PC-9 (cell line): Measurements from ENCODE around the gene PHF21B. TPM values are rescaled to one million over a fixed set of nuclear protein-coding genes. Genes with fewer than 3 reads are reported as not detected.

ENCODE experiments used
- BruUV-seq: library from RNA; stranded (reverse); fragments of 400-500 nt; replicated peaks from 2 replicates; lab custom pipeline; 2021; lab: Mats Ljungman, UMichigan
- CTCF ChIA-PET: fragments of 300-600 bp; sonication (Branson Sonifier 250); formaldehyde crosslinking; loops from one replicate; lab custom pipeline; 2022; ENCODE audit warnings: antibody characterized with exemption; lab: Charles Lee
- POLR2A ChIA-PET: fragments of 300-600 bp; sonication (Branson Sonifier 250); formaldehyde crosslinking; loops from one replicate; lab custom pipeline; 2022; ENCODE audit warnings: antibody characterized with exemption; ENCODE audit not compliant: unreplicated experiment; lab: Charles Lee
- DNase-seq, 2 experiments: peaks; one replicate each; pipeline versions ENCODE4 v3.0.0 to v3.0.0-alpha.2; 2015 to 2022; ENCODE audit warnings: mixed read lengths in 1 of 2
- H2AFZ ChIP-seq: fragments of 200-600 bp; sonication (generic); 2 replicates; pipeline ENCODE4 v1.8.1; 2017; ENCODE audit warnings: antibody characterized with exemption
- H3F3A ChIP-seq: fragments of 200-600 bp; sonication (generic); 2 replicates; pipeline ENCODE4 v1.8.1; 2017; ENCODE audit warnings: antibody characterized with exemption, mild to moderate bottlenecking, low read depth; ENCODE audit not compliant: insufficient read depth
- H3K27ac ChIP-seq: fragments of 200-600 bp; sonication (generic); 2 replicates; pipeline ENCODE4 v1.6.1; 2016; ENCODE audit warnings: mixed run types
- H3K27me3 ChIP-seq: fragments of 200-600 bp; sonication (generic); 2 replicates; pipeline ENCODE4 v1.6.1; 2016; ENCODE audit warnings: low read depth, mixed run types; ENCODE audit not compliant: insufficient read depth
- H3K36me3 ChIP-seq: fragments of 200-600 bp; sonication (generic); 2 replicates; pipeline ENCODE4 v1.6.1; 2016; ENCODE audit warnings: low read depth, mixed run types
- H3K4me1 ChIP-seq: fragments of 200-600 bp; sonication (generic); replicated peaks from 2 replicates; pipeline ENCODE4 v1.6.1; 2016; ENCODE audit warnings: mixed run types; ENCODE audit not compliant: insufficient read depth
- H3K4me2 ChIP-seq: fragments of 200-600 bp; sonication (generic); 2 replicates; pipeline ENCODE4 v1.6.1; 2017; ENCODE audit warnings: mixed run types
- H3K4me3 ChIP-seq: fragments of 200-600 bp; sonication (generic); 2 replicates; pipeline ENCODE4 v1.6.1; 2016; ENCODE audit warnings: mixed run types
- H3K79me2 ChIP-seq: fragments of 200-600 bp; sonication (generic); 2 replicates; pipeline ENCODE4 v1.6.1; 2017; ENCODE audit warnings: low read depth, mixed run types
- H3K9me2 ChIP-seq: fragments of 200-600 bp; sonication (generic); 2 replicates; pipeline ENCODE4 v1.8.1; 2017; ENCODE audit warnings: mild to moderate bottlenecking; ENCODE audit not compliant: insufficient read depth
- H3K9me3 ChIP-seq: fragments of 200-600 bp; sonication (generic); 2 replicates; pipeline ENCODE4 v1.8.1; 2016; ENCODE audit warnings: low read depth; ENCODE audit not compliant: insufficient read depth
- H4K20me1 ChIP-seq: fragments of 200-600 bp; sonication (generic); 2 replicates; pipeline ENCODE4 v1.8.1; 2017; ENCODE audit not compliant: insufficient read depth
- EZH2 ChIP-seq: fragments of 200-600 bp; sonication (generic); IDR thresholded peaks from 2 replicates; pipeline ENCODE4 v1.8.0; 2017; ENCODE audit warnings: antibody characterized with exemption, low read depth
- intact Hi-C: fragments of 100-400 bp; cut with micrococcal nuclease; formaldehyde crosslinking; loops from one replicate; pipeline ENCODE4 v1.10.0; 2022; ENCODE audit not compliant: unreplicated experiment
- total RNA-seq: library from RNA; stranded (reverse); gene quantifications from 2 replicates; pipeline ENCODE4 v1.2.3, GENCODE V29; 2021
- TF ChIP-seq, protein P1 (sequence below): fragments of 200-600 bp; sonication (generic); conservative IDR thresholded peaks from 2 replicates; pipeline ENCODE4 v1.6.1; 2017; ENCODE audit warnings: mixed run types, antibody characterized with exemption, mild to moderate bottlenecking, moderate library complexity

PHF21B gene
- total RNA-seq, 1 experiment from 2014 or later, result not detected

- ChIA-PET POLR2A (interaction anchor here (0.6 kb wide), 1 partner anchor 540 kb away, joined by 5 read pairs; no protein-coding TSS in a partner anchor), CTCF (no interaction called here)
- peak overlapping the region; percentile 47; the same call in 1 of the 2 replicates for H3K4me3 ChIP-seq
- no peaks in the 10 kb centered on the region for H3K9me2 ChIP-seq
- H3K36me3 ChIP-seq, result no peaks in the 10 kb centered on the region
- no peaks in the 10 kb centered on the region; the same call in 1 of the 2 replicates for H4K20me1 ChIP-seq
- H2AFZ ChIP-seq, result no peak overlapping the region
- no peak for DNase-seq
- no peak overlapping the region for H3K27ac ChIP-seq
- no peaks in the 10 kb centered on the region for H3K9me3 ChIP-seq
- H3K4me1 ChIP-seq, result no peaks in the 10 kb centered on the region
- H3K27me3 ChIP-seq, result peaks cover 32% of the 10 kb centered on the region
- BruUV-seq, result no TSS peak
- intact Hi-C loops, result no loop called here
- H3K79me2 ChIP-seq, result no peaks in the 10 kb centered on the region
- TF ChIP-seq, protein P1, sequence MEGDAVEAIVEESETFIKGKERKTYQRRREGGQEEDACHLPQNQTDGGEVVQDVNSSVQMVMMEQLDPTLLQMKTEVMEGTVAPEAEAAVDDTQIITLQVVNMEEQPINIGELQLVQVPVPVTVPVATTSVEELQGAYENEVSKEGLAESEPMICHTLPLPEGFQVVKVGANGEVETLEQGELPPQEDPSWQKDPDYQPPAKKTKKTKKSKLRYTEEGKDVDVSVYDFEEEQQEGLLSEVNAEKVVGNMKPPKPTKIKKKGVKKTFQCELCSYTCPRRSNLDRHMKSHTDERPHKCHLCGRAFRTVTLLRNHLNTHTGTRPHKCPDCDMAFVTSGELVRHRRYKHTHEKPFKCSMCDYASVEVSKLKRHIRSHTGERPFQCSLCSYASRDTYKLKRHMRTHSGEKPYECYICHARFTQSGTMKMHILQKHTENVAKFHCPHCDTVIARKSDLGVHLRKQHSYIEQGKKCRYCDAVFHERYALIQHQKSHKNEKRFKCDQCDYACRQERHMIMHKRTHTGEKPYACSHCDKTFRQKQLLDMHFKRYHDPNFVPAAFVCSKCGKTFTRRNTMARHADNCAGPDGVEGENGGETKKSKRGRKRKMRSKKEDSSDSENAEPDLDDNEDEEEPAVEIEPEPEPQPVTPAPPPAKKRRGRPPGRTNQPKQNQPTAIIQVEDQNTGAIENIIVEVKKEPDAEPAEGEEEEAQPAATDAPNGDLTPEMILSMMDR, result no peak
- no peak for TF ChIP-seq EZH2
- H3F3A ChIP-seq, result peaks cover 6% of the 10 kb centered on the region; the same call in 1 of the 2 replicates
- peak overlapping the region; percentile 63 for H3K4me2 ChIP-seq
These were observed 827 bp downstream of the PHF21B start for GRCh38 chr22:45008751-45009605.

DNA sequence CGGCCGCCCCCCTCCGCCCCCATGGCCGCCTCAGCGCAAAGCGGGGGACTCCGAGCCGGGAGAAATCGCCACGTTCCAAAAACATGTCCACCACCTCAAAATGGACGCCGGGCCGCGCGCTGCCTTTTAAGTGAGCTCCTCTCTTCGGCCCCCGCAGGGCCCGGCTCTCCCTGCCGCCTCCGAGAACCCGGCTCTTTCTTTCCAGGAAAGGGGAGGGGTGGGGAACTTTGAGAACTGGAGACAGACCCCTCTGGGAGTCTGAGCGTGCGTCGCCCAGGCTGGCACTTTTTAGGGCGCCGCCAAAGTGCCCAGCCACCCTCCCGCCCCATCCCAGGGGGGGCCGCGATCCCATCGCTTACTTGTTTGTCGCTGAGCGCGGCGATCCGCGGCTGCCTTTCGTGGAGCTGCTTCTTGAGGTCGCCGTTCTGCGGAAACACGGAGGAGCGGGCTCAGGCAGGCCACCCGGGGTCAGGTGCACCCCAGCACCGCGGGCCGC is 1.6 kb downstream of the PHF21B start:
- Histone ChIP-seq H3K27ac (no peak overlapping the region), H3K4me2 (no peak overlapping the region), H2AFZ (no peak overlapping the region), H3F3A (peaks cover 6% of the 10 kb centered on the region; the same call in 1 of the 2 replicates), H3K4me3 (no peak overlapping the region), H3K9me2 (no peaks in the 10 kb centered on the region), H3K4me1 (no peaks in the 10 kb centered on the region), H4K20me1 (no peaks in the 10 kb centered on the region; the same call in 1 of the 2 replicates), H3K36me3 (no peaks in the 10 kb centered on the region), H3K27me3 (peaks cover 28% of the 10 kb centered on the region), H3K9me3 (no peaks in the 10 kb centered on the region), H3K79me2 (no peaks in the 10 kb centered on the region)
- ChIA-PET CTCF (interaction anchor here (0.6 kb wide), 1 partner anchor 129 kb away, joined by 4 read pairs; no protein-coding TSS in a partner anchor), POLR2A (interaction anchor here (0.6 kb wide), 2 partner anchors 37 to 51 kb away, joined by 4 to 5 read pairs; no protein-coding TSS in a partner anchor)
- TF ChIP-seq EZH2, result no peak
- TF ChIP-seq, protein P1, result no peak
- no peak for DNase-seq
- no TSS peak for BruUV-seq
- intact Hi-C loops, result no loop called here

DNA sequence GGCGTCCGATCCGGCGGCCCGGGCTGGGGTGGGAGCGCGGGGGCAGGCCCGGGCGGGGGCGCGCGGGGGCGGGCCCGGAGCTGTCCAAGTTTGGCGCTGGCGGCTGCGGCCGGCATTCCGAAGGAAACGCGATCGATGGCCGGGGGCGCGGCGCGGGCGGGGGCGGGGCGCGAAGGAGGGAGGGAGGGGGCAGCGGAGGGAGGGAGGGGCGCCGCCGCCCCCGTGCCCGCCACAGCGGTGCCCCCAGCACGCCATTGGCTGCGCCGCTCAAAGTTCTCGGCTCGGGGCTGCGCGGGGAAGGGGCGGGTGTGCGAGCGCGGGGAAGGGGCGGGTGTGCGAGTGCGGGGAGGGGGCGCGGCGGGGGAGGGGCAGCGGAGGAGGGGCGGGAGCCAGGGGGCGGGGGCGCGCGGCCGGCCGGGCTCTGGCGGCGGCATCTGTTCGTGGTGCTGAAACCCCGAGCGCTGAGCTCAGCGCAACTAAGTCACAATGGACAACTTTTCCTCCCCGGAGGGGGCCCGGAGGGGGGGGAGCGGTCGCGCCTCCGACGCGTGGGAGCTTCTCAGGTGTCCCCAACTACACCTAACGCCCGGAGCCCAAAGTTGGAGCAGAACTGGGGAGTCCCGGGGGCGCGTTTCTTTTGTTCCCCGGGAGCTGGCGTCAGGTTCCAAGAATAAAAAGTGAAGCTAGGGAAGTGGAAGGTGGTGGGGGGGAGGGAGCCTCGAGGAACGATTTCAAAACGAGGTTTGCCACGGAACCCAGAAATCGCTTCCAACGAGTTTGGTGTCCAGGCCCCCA is 2.2 kb downstream of the PHF21B start:
- H3K4me1 ChIP-seq, result no peaks in the 10 kb centered on the region
- no peaks in the 10 kb centered on the region for H3K9me2 ChIP-seq
- no TSS peak for BruUV-seq
- intact Hi-C loops, result no loop called here
- DNase-seq, result no peak
- ChIA-PET CTCF (interaction anchor here (0.6 kb wide), 1 partner anchor 130 kb away, joined by 4 read pairs; no protein-coding TSS in a partner anchor), POLR2A (interaction anchor here (0.6 to 0.7 kb wide), 4 partner anchors 36 to 1770 kb away, joined by 4 to 8 read pairs (median 5); no protein-coding TSS in a partner anchor)
- peaks cover 6% of the 10 kb centered on the region; the same call in 1 of the 2 replicates for H3F3A ChIP-seq
- no peaks in the 10 kb centered on the region for H3K36me3 ChIP-seq
- H3K4me3 ChIP-seq, result no peak overlapping the region
- TF ChIP-seq EZH2, result no peak
- TF ChIP-seq, protein P1, result no peak
- H3K9me3 ChIP-seq, result no peaks in the 10 kb centered on the region
- no peak overlapping the region for H2AFZ ChIP-seq
- H3K79me2 ChIP-seq, result no peaks in the 10 kb centered on the region
- H3K27me3 ChIP-seq, result peaks cover 24% of the 10 kb centered on the region
- no peaks in the 10 kb centered on the region; the same call in 1 of the 2 replicates for H4K20me1 ChIP-seq
- H3K4me2 ChIP-seq, result no peak overlapping the region
- H3K27ac ChIP-seq, result no peak overlapping the region
